HUDEP-2 (cell line): ENCODE data around the gene CAMK1G.

Experiments
- DNase-seq, 76 experiments: peaks; one replicate each; lab custom pipeline; 2025; ENCODE audit not compliant: unreplicated experiment in 76 of 76; lab: John Stamatoyannopoulos, UW

Gene CAMK1G

GRCh38 chr1:209597499-209597898 lies 14.0 kb downstream of the CAMK1G start:
- no peak for DNase-seq

GRCh38 chr1:209598227-209598626 lies 14.7 kb downstream of the CAMK1G start:
- DNase-seq: no peak

GRCh38 chr1:209600541-209600940 lies 17.0 kb downstream of the CAMK1G start:
- no peak for DNase-seq

GRCh38 chr1:209601809-209602657 lies 18.5 kb downstream of the CAMK1G start:
- DNase-seq: peak in 15 of 76 experiments; percentile 1 to 38 (median 5)

- no peak for DNase-seq
Measured at GRCh38 chr1:209603877-209604276, 20.4 kb downstream of the CAMK1G start.

- DNase-seq: no peak
Measured at GRCh38 chr1:209607102-209607794, 23.7 kb downstream of the CAMK1G start.

- DNase-seq: no peak
Measured at GRCh38 chr1:209607795-209608178, 24.3 kb downstream of the CAMK1G start.

GRCh38 chr1:209609041-209609790 lies 25.7 kb downstream of the CAMK1G start:
- DNase-seq: no peak

- DNase-seq: no peak
Measured at GRCh38 chr1:209609791-209610630, 26.5 kb downstream of the CAMK1G start.

GRCh38 chr1:209610631-209610905 lies 27.1 kb downstream of the CAMK1G start:
- no peak for DNase-seq

GRCh38 chr1:209611771-209612570 lies 28.5 kb downstream of the CAMK1G start:
- no peak for DNase-seq

- no peak for DNase-seq
Measured at GRCh38 chr1:209612646-209613399, 29.3 kb downstream of the CAMK1G start.

GRCh38 chr1:209613400-209614150 lies 30.1 kb downstream of the CAMK1G start:
- DNase-seq: no peak

GRCh38 chr1:209614151-209614420 lies 30.6 kb downstream of the CAMK1G start:
- DNase-seq: no peak

- no peak for DNase-seq
Measured at GRCh38 chr1:209614906-209615305, 31.4 kb downstream of the CAMK1G start.

- no peak for DNase-seq
Measured at GRCh38 chr1:209616366-209617046, 33.0 kb downstream of the CAMK1G start.

GRCh38 chr1:209617047-209617673 lies 33.6 kb downstream of the CAMK1G start:
- no peak for DNase-seq

GRCh38 chr1:209617755-209618154 lies 34.2 kb downstream of the CAMK1G start:
- no peak for DNase-seq
